Measurements from ENCODE around the gene TESK2.
"Not testable (repeated sequence)": the region's sequence is repeated elsewhere in the genome, so short reads cannot be mapped to it uniquely, and the experiment has no call there.

DNA sequence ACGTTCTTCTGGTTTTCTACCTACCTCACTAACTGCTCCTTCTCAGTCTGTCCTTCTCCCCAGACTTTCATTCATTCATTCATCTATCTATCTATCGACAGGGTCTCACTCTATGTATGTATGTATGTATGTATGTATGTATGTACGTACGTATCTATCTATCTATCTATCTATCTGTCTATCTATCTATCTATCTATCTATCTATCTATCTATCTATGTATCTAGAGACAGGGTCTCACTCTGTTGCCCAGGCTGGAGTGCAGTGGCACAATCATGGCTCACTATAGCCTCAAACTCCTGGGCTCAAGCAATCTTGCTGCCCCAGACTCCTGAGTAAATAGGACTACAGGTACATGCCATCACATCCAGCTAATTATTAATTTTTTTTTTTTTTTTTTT, 106.8 kb downstream of the TESK2 start:
- TF ChIP-seq POLR2A, EP300 (IDR thresholded peaks at IDR 0.05): not testable (repeated sequence)
- TF ChIP-seq, protein P1, sequence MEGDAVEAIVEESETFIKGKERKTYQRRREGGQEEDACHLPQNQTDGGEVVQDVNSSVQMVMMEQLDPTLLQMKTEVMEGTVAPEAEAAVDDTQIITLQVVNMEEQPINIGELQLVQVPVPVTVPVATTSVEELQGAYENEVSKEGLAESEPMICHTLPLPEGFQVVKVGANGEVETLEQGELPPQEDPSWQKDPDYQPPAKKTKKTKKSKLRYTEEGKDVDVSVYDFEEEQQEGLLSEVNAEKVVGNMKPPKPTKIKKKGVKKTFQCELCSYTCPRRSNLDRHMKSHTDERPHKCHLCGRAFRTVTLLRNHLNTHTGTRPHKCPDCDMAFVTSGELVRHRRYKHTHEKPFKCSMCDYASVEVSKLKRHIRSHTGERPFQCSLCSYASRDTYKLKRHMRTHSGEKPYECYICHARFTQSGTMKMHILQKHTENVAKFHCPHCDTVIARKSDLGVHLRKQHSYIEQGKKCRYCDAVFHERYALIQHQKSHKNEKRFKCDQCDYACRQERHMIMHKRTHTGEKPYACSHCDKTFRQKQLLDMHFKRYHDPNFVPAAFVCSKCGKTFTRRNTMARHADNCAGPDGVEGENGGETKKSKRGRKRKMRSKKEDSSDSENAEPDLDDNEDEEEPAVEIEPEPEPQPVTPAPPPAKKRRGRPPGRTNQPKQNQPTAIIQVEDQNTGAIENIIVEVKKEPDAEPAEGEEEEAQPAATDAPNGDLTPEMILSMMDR (IDR thresholded peaks at IDR 0.05) = not testable (repeated sequence)

Data from suprapubic skin (tissue), 3 donors.